K562 (cell line): Measurements from ENCODE around the gene POMT2. TPM values are rescaled to one million over a fixed set of nuclear protein-coding genes. Genes with fewer than 3 reads are reported as not detected.

Source experiments
- CREBBP ChIP-seq: IDR thresholded peaks from one replicate; pipeline ENCODE4 v1.6.1; 2012; ENCODE audit warnings: low read depth, mild to moderate bottlenecking, control low read depth, inconsistent platforms, low read length
- EP400 ChIP-seq: fragments of 450-650 bp; IDR thresholded peaks from 2 replicates; pipeline ENCODE4 v1.6.1; 2017; ENCODE audit warnings: antibody characterized with exemption, mild to moderate bottlenecking, moderate library complexity
- ZNF23 ChIP-seq: fragments of 250-450 bp; sonication (Bioruptor Pico); IDR thresholded peaks from 2 replicates; pipeline ENCODE4 v1.4.0; 2020; ENCODE audit warnings: mild to moderate bottlenecking
- polyA plus RNA-seq, 8 experiments: library from polyadenylated mRNA; depleted of rRNA in 4 of 8; stranded (reverse) in 5 of 8; unstranded in 3 of 8; fragments of >200 nt; fragmentation: Nextera tagmentation in 2 of 8; fragmentation: Illumina TruSeq in 1 of 8; extraction: Ambion mirVana in 2 of 8; extraction: Trizol in 1 of 8; gene quantifications; 2 replicates each; pipeline versions ENCODE4 v1.2.1 to v1.2.3, GENCODE V29; 2011 to 2014; ENCODE audit warnings: inconsistent platforms in 1 of 8, missing spikeins in 1 of 8
- total RNA-seq, 7 experiments: library from RNA; depleted of rRNA in 6 of 7; stranded (reverse); fragments of >200 nt in 6 of 7; fragmentation: Illumina TruSeq in 2 of 7; extraction: Trizol in 2 of 7; gene quantifications; 2 replicates each; pipeline versions ENCODE4 v1.2.1 to v1.2.3, GENCODE V29; 2011 to 2021; ENCODE audit warnings: low replicate concordance in 1 of 7
- TF ChIP-seq, protein P1 (sequence below): fragments of 150-350 bp; IDR thresholded peaks from 2 replicates; pipeline ENCODE4 v1.6.1; 2014; ENCODE audit warnings: low read depth, mild to moderate bottlenecking, low read length, borderline replicate concordance
- TF ChIP-seq, protein P2 (sequence below): fragments of 150-350 bp; conservative IDR thresholded peaks from 2 replicates; pipeline ENCODE4 v1.6.1; 2014; ENCODE audit warnings: low read length

POMT2 gene
- total and polyA plus RNA-seq, 9 of the 15 experiments (the other 6 are each of a cell fraction or from before 2014, with no cell fraction given), result 0.39 to 16.6 (median 7.8) TPM

DNA sequence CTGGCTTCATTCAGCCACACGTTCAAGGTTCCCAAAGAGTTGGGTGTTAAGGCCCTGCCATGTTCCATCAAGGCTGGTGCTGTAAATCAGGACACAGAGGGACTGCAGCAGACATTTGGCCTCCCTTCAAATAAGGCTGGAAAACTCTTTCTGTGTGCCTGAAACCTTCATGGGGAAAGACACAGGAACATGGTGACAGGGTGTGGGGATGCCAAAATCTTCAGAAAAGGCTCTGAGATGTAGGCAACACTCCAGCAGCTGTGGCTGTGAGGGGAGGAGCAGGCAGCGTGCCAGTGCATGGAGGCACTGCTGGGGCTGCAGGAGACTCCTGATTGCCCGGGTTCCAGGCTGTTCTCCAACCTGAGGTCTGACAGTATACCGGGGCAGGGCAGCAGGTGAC is 15.0 kb downstream of the POMT2 start (continued):
- TF ChIP-seq, protein P1, sequence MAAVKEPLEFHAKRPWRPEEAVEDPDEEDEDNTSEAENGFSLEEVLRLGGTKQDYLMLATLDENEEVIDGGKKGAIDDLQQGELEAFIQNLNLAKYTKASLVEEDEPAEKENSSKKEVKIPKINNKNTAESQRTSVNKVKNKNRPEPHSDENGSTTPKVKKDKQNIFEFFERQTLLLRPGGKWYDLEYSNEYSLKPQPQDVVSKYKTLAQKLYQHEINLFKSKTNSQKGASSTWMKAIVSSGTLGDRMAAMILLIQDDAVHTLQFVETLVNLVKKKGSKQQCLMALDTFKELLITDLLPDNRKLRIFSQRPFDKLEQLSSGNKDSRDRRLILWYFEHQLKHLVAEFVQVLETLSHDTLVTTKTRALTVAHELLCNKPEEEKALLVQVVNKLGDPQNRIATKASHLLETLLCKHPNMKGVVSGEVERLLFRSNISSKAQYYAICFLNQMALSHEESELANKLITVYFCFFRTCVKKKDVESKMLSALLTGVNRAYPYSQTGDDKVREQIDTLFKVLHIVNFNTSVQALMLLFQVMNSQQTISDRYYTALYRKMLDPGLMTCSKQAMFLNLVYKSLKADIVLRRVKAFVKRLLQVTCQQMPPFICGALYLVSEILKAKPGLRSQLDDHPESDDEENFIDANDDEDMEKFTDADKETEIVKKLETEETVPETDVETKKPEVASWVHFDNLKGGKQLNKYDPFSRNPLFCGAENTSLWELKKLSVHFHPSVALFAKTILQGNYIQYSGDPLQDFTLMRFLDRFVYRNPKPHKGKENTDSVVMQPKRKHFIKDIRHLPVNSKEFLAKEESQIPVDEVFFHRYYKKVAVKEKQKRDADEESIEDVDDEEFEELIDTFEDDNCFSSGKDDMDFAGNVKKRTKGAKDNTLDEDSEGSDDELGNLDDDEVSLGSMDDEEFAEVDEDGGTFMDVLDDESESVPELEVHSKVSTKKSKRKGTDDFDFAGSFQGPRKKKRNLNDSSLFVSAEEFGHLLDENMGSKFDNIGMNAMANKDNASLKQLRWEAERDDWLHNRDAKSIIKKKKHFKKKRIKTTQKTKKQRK, result no peak
- no peak for TF ChIP-seq ZNF23 (CRISPR knock-in tag)
- TF ChIP-seq EP400, result no peak
- TF ChIP-seq, protein P2, sequence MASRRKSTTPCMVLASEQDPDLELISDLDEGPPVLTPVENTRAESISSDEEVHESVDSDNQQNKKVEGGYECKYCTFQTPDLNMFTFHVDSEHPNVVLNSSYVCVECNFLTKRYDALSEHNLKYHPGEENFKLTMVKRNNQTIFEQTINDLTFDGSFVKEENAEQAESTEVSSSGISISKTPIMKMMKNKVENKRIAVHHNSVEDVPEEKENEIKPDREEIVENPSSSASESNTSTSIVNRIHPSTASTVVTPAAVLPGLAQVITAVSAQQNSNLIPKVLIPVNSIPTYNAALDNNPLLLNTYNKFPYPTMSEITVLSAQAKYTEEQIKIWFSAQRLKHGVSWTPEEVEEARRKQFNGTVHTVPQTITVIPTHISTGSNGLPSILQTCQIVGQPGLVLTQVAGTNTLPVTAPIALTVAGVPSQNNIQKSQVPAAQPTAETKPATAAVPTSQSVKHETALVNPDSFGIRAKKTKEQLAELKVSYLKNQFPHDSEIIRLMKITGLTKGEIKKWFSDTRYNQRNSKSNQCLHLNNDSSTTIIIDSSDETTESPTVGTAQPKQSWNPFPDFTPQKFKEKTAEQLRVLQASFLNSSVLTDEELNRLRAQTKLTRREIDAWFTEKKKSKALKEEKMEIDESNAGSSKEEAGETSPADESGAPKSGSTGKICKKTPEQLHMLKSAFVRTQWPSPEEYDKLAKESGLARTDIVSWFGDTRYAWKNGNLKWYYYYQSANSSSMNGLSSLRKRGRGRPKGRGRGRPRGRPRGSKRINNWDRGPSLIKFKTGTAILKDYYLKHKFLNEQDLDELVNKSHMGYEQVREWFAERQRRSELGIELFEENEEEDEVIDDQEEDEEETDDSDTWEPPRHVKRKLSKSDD, result no peak
- TF ChIP-seq CREBBP, result no peak
